Activated T-cell treated with anti-CD3 and anti-CD28 coated beads, Interleukin-2, amount 50 U/mL, for 1 hour (primary cell): ENCODE measurements around the gene ENTPD8.
A peak's percentile ranks its signal among the peaks of the same experiment; 100 is the strongest.
"Not testable (repeated sequence)": the region's sequence is repeated elsewhere in the genome, so short reads cannot be mapped to it uniquely, and the experiment has no call there.

Experiments
- DNase-seq: peaks from one replicate; pipeline ENCODE4 v3.0.0-alpha.2; 2020

ENTPD8 gene

GRCh38 chr9:137475666-137476065, 34.5 kb upstream of the ENTPD8 start:
- DNase-seq = no peak

GRCh38 chr9:137474271-137474670, 33.1 kb upstream of the ENTPD8 start:
- DNase-seq = no peak

GRCh38 chr9:137470785-137471184, 29.6 kb upstream of the ENTPD8 start:
- no peak for DNase-seq

GRCh38 chr9:137467896-137468295, 26.7 kb upstream of the ENTPD8 start:
- no peak for DNase-seq

GRCh38 chr9:137467161-137467581, 26.0 kb upstream of the ENTPD8 start:
- DNase-seq = no peak

- not testable (repeated sequence) for DNase-seq
Measured at GRCh38 chr9:137466389-137467085, 25.4 kb upstream of the ENTPD8 start.

- DNase-seq = no peak
Measured at GRCh38 chr9:137465720-137466388, 24.7 kb upstream of the ENTPD8 start.

- DNase-seq = peak; percentile 15
Measured at GRCh38 chr9:137465000-137465719, 24.0 kb upstream of the ENTPD8 start.

- peak; percentile 17 for DNase-seq
Measured at GRCh38 chr9:137464291-137464999, 23.3 kb upstream of the ENTPD8 start.

GRCh38 chr9:137463931-137464290, 22.8 kb upstream of the ENTPD8 start:
- DNase-seq = peak; percentile 15

GRCh38 chr9:137462986-137463930, 22.1 kb upstream of the ENTPD8 start:
- DNase-seq = no peak

- no peak for DNase-seq
Measured at GRCh38 chr9:137462396-137462985, 21.3 kb upstream of the ENTPD8 start.

- peak; percentile 77 for DNase-seq
Measured at GRCh38 chr9:137461663-137462395, 20.7 kb upstream of the ENTPD8 start.

- no peak for DNase-seq
Measured at GRCh38 chr9:137461316-137461662, 20.1 kb upstream of the ENTPD8 start.

- peak; percentile 36 for DNase-seq
Measured at GRCh38 chr9:137460363-137461315, 19.5 kb upstream of the ENTPD8 start.

- no peak for DNase-seq
Measured at GRCh38 chr9:137459601-137460362, 18.6 kb upstream of the ENTPD8 start.

- peak; percentile 98 for DNase-seq
Measured at GRCh38 chr9:137459152-137459600, 18.0 kb upstream of the ENTPD8 start, which contains the start of gene NSMF. NSMF (minus strand) TSS chr9:137459334; CDS start chr9:137459102, 232 bp downstream.

GRCh38 chr9:137458194-137459151, 17.3 kb upstream of the ENTPD8 start:
- DNase-seq = no peak
